Thymus (tissue), 11 donors: ENCODE measurements around the gene HMG20B. TPM values are rescaled to one million over a fixed set of nuclear protein-coding genes. Genes with fewer than 3 reads are reported as not detected.
"Not testable (repeated sequence)": the region's sequence is repeated elsewhere in the genome, so short reads cannot be mapped to it uniquely, and the experiment has no call there.

ENCODE experiments used
- DNase-seq, 9 donors: peaks; one replicate each; pipeline ENCODE4 v3.0.0-alpha.2; 2013; ENCODE audit warnings: low spot score in 9 of 9, low read depth in 6 of 9, missing footprints in 1 of 9
- H3K27ac ChIP-seq, 2 donors: one replicate each; pipeline ENCODE4 v1.5.1; 2013; ENCODE audit warnings: control low read depth in 1 of 2, low read depth in 1 of 2, low read length in 1 of 2, mild to moderate bottlenecking in 1 of 2, moderate library complexity in 1 of 2
- H3K27me3 ChIP-seq, 2 donors: one replicate each; pipeline ENCODE4 v1.5.1; 2013; ENCODE audit warnings: low read length in 1 of 2; ENCODE audit not compliant: control insufficient read depth in 2 of 2, insufficient read depth in 1 of 2
- H3K36me3 ChIP-seq, 2 donors: one replicate each; pipeline ENCODE4 v1.5.1; 2013; ENCODE audit warnings: low read length in 1 of 2, mild to moderate bottlenecking in 1 of 2, moderate library complexity in 1 of 2; ENCODE audit not compliant: control insufficient read depth in 2 of 2, insufficient read depth in 2 of 2
- H3K4me1 ChIP-seq, 2 donors: one replicate each; pipeline ENCODE4 v1.5.1; 2013; ENCODE audit warnings: low read length in 2 of 2; ENCODE audit not compliant: control insufficient read depth in 2 of 2, insufficient read depth in 2 of 2
- H3K4me3 ChIP-seq, 2 donors: one replicate each; pipeline ENCODE4 v1.5.1; 2013; ENCODE audit warnings: low read length in 2 of 2, control low read depth in 1 of 2, mild to moderate bottlenecking in 1 of 2
- H3K9me3 ChIP-seq, 2 donors: one replicate each; pipeline ENCODE4 v1.5.1; 2013; ENCODE audit warnings: low read length in 1 of 2, mild to moderate bottlenecking in 1 of 2; ENCODE audit not compliant: control insufficient read depth in 2 of 2, insufficient read depth in 1 of 2
- WGBS: extraction: QIAGEN DNeasy Blood & Tissue Kit; methylation state at CpG from one replicate; pipeline ENCODE4 v1.1.7; 2013; 5-methylcytosine and 5-hydroxymethylcytosine counted together
- polyA plus RNA-seq: library from polyadenylated mRNA; stranded (reverse); fragments of 200-250 nt; gene quantifications from one replicate; pipeline ENCODE4 v1.2.3, GENCODE V29; 2013
- total RNA-seq: library from RNA; stranded (reverse); fragments of 120-200 nt; gene quantifications from one replicate; pipeline ENCODE4 v1.2.4, GENCODE V29; 2013
- donor health status: healthy.

Gene HMG20B
- total and polyA plus RNA-seq, 2 donors = 111 to 116 TPM

DNA sequence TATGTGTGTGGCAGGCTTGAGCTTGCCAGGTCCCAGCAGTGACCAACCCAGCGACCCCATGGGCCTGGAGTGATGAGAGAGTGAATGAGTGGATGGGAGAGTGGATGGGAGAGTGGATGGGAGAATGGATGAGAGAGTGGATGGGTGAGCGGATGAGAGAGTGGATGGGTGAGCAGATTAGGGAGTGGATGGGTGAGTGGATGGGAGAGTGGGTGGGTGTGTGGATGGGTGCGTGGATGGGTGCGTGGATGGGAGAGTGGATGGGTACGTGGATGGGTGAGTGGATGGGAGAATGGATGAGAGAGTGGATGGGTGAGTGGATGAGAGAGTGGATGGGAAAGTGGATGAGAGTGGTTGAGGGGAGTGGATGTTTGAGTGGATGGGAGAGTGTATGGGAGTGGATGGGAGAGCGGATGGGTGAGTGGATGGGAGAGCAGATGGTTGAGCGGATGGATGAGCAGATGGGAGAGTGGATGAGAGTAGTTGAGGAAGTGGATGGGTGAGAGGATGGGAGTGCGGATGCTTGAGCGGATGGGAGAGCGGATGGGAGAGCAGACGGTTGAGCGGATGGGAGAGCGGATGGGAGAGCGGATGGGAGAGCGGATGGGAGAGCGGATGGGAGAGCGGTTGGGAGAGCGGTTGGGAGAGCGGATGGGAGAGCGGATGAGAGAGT, 44.1 kb upstream of the HMG20B start:
- no peak overlapping the region for H3K27ac ChIP-seq
- no peaks in the 10 kb centered on the region for H3K9me3 ChIP-seq
- no peak overlapping the region for H3K4me3 ChIP-seq
- no peak for DNase-seq
- WGBS = 98% methylated on average over 20 of the region's 20 CpGs
- H3K27me3 ChIP-seq = no peaks in the 10 kb centered on the region
- peaks cover 77 to 83% of the 10 kb centered on the region in 2 donors for H3K36me3 ChIP-seq
- no peaks in the 10 kb centered on the region for H3K4me1 ChIP-seq

DNA sequence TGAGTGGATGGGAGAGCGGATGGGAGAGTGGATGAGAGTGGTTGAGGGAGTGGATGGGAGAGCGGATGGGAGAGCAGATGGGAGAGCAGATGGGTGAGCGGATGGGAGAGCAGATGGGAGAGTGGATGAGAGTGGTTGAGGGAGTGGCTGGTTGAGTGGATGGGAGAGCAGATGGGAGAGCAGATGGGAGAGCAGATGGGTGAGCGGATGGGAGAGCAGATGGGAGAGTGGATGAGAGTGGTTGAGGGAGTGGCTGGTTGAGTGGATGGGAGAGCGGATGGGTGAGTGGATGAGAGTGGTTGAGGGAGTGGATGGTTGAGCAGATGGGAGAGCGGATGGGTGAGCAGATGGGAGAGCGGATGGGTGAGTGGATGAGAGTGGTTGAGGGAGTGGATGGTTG, 43.4 kb upstream of the HMG20B start:
- not testable (repeated sequence) for H3K4me1 ChIP-seq

DNA sequence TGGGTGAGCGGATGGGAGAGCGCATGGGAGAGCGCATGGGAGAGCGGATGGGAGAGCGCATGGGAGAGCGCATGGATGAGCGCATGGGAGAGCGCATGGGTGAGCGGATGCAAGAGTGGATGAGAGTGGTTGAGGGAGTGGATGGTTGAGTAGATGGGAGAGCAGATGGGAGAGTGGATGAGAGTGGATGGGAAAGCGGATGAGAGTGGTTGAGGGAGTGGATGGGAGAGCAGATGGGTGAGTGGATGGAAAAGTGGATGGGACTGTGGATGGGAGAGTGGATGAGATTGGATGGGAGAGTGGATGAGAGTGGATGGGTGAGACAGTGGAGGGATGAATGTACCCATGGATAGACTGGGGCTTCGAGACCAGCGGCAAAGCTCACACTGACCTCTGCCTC, 42.4 kb upstream of the HMG20B start:
- peaks cover 76 to 84% of the 10 kb centered on the region in 2 donors for H3K36me3 ChIP-seq
- no peak overlapping the region for H3K27ac ChIP-seq
- DNase-seq = no peak
- no peaks in the 10 kb centered on the region for H3K27me3 ChIP-seq
- no peaks in the 10 kb centered on the region for H3K4me1 ChIP-seq
- no peaks in the 10 kb centered on the region for H3K9me3 ChIP-seq
- 98% methylated on average over 12 of the region's 12 CpGs for WGBS
- H3K4me3 ChIP-seq = no peak overlapping the region

More for the DNA sequence above, 43.4 kb upstream of the HMG20B start:
- peaks cover 75 to 83% of the 10 kb centered on the region in 2 donors for H3K36me3 ChIP-seq
- not testable (repeated sequence) for DNase-seq, H3K4me3 ChIP-seq, H3K9me3 ChIP-seq, H3K27me3 ChIP-seq, H3K27ac ChIP-seq
- WGBS = 97% methylated on average over 7 of the region's 7 CpGs

DNA sequence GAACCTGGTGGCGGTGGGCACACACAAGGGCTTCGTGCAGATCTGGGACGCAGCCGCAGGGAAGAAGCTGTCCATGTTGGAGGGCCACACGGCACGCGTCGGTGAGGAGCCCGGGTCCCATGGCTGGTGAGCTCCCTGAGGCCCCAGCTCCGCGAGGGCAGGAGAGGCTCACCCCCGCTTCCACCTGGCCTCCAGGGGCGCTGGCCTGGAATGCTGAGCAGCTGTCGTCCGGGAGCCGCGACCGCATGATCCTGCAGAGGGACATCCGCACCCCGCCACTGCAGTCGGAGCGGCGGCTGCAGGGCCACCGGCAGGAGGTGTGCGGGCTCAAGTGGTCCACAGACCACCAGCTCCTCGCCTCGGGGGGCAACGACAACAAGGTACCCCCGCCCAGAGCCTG, 41.0 kb upstream of the HMG20B start:
- 98% methylated on average over 29 of the region's 29 CpGs for WGBS
- Histone ChIP-seq H3K27ac (no peak overlapping the region), H3K27me3 (no peaks in the 10 kb centered on the region), H3K4me1 (no peaks in the 10 kb centered on the region), H3K4me3 (no peak overlapping the region), H3K9me3 (no peaks in the 10 kb centered on the region), H3K36me3 (peaks cover 76 to 85% of the 10 kb centered on the region in 2 donors)
- DNase-seq = no peak

DNA sequence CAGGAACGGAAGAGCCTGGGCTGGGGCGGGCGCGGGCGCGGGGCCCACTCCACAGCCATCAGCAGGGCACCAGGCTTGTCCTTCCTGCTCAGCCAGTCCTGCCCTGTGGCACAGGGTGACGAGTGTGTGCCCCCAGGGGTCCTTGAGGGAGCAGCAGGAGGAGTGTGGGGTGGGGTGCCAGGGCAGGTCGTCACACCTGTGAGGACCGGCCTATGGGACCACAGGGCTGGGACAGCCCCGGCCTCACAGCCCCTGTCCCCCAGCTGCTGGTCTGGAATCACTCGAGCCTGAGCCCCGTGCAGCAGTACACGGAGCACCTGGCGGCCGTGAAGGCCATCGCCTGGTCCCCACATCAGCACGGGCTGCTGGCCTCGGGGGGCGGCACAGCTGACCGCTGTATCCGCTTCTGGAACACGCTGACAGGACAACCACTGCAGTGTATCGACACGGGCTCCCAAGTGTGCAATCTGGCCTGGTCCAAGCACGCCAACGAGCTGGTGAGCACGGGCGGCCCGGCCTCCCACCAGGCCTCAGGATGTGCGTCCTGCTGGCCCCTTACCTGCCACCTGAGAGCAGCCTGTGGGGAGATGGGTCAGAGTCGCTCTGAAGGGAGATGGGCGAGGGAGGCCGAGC, 40.5 kb upstream of the HMG20B start:
- Histone ChIP-seq H3K9me3 (no peaks in the 10 kb centered on the region), H3K4me3 (no peak overlapping the region), H3K4me1 (no peaks in the 10 kb centered on the region), H3K36me3 (peaks cover 74 to 80% of the 10 kb centered on the region in 2 donors), H3K27ac (no peak overlapping the region), H3K27me3 (no peaks in the 10 kb centered on the region)
- DNase-seq = no peak
- 97% methylated on average over 33 of the region's 33 CpGs for WGBS

DNA sequence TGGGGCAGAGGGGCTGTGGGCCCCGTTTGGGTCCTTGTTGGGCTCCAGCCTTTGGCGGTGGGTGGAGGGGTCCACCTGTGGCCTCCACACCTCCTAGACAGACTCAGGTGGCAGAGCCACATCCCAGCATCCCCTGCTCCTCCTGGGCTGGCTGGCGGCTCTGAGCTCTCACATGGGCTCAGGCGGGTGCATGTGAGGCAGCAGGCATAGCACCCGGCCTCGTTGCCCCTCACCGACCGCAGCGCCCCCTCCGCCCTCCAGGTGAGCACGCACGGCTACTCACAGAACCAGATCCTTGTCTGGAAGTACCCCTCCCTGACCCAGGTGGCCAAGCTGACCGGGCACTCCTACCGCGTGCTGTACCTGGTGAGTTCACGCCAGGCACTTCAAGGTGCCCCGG, 39.7 kb upstream of the HMG20B start:
- H3K4me3 ChIP-seq = no peak overlapping the region
- H3K36me3 ChIP-seq = peaks cover 70 to 78% of the 10 kb centered on the region in 2 donors
- H3K27me3 ChIP-seq = no peaks in the 10 kb centered on the region
- WGBS = 97% methylated on average over 17 of the region's 17 CpGs
- H3K4me1 ChIP-seq = no peaks in the 10 kb centered on the region
- no peak for DNase-seq
- H3K27ac ChIP-seq = no peak overlapping the region
- H3K9me3 ChIP-seq = no peaks in the 10 kb centered on the region

DNA sequence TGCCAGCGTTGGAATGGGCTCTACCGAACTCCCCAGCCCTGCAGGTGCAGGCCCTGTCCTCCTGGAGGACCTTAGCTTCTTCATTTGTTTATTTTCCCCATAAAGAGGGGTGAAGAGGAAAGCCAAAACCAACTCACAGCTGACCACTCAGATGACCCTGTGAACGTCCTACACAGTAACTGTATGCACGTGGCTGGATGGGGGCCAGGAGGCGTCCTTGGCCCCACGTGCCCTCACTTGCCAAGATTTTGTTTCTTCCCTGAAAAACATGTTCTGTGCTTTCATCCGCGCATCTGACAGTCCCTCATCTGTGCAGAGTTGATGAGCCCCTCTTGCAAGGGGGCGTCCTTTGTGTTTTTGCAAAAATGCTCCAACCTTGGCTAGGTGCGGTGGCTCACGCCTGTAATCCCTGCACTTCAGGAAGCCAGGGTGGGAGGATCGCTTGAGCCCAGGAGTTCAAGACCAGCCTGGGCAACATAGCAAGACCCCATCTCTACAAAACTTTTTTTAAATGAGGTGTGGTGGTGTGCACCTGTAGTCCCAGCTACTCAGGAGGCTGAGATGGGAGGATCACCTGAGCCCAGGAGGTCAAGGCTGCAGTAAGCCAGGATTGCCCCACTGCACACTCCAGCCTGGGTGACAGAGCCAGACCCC, 39.1 kb upstream of the HMG20B start:
- Histone ChIP-seq H3K27ac (no peak overlapping the region), H3K4me3 (no peak overlapping the region), H3K36me3 (peaks cover 68 to 79% of the 10 kb centered on the region in 2 donors), H3K4me1 (no peaks in the 10 kb centered on the region), H3K9me3 (no peaks in the 10 kb centered on the region), H3K27me3 (no peaks in the 10 kb centered on the region)
- 96% methylated on average over 12 of the region's 12 CpGs for WGBS
- no peak for DNase-seq

DNA sequence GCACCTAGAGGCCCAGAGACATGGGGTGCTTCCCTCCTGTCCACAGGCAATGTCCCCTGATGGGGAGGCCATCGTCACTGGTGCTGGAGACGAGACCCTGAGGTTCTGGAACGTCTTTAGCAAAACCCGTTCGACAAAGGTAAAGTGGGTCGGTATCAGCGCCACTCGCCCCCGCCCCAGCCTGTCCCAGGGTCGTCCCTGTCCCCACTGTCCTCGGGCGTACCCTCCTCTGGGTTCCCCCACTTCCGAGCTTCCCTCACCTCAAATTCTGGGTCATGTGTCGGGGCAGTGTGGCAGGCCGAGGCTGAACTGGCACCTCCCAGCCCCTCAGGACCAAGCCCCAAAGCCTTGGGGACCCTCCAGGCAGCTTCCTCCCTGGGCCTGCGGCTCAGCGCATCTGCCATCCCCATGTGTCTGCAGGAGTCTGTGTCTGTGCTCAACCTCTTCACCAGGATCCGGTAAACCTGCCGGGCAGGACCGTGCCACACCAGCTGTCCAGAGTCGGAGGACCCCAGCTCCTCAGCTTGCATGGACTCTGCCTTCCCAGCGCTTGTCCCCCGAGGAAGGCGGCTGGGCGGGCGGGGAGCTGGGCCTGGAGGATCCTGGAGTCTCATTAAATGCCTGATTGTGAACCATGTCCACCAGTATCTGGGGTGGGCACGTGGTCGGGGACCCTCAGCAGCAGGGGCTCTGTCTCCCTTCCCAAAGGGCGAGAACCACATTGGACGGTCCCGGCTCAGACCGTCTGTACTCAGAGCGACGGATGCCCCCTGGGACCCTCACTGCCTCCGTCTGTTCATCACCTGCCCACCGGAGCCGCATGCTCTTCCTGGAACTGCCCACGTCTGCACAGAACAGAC, 38.1 kb upstream of the HMG20B start:
- Histone ChIP-seq H3K36me3 (peaks cover 75 to 85% of the 10 kb centered on the region in 2 donors), H3K27ac (no peak overlapping the region), H3K4me3 (no peak overlapping the region), H3K9me3 (peaks cover 0 to 3% of the 10 kb centered on the region in 2 donors), H3K27me3 (no peaks in the 10 kb centered on the region), H3K4me1 (no peaks in the 10 kb centered on the region)
- DNase-seq = no peak
- WGBS = 98% methylated on average over 38 of the region's 38 CpGs

DNA sequence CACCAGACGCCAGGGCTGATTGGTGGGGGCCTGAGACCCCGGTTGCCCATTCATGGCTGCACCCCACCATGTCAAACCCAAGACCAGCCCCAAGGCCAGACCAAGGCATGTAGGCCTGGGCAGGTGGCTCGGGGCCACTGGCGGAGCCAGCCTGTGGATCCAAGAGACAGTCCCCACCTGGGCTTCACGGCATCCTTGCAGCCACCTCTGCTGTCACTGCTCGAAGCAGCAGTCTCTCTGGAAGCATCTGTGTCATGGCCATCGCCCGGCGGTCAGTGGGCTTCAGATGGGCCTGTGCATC, 37.6 kb upstream of the HMG20B start:
- H3K4me3 ChIP-seq = no peak overlapping the region

More for the DNA sequence above, 37.6 kb upstream of the HMG20B start:
- H3K27me3 ChIP-seq = no peaks in the 10 kb centered on the region
- peaks cover 0 to 8% of the 10 kb centered on the region in 2 donors for H3K9me3 ChIP-seq
- no peaks in the 10 kb centered on the region for H3K4me1 ChIP-seq
- DNase-seq = no peak
- WGBS = 99% methylated on average over 9 of the region's 9 CpGs
- H3K27ac ChIP-seq = no peak overlapping the region
- H3K36me3 ChIP-seq = peaks cover 78 to 83% of the 10 kb centered on the region in 2 donors
